GM12873 (cell line): ENCODE results near the gene RETNLB.

Source experiments
- TF ChIP-seq, protein P1 (sequence below): IDR thresholded peaks from 2 replicates; pipeline ENCODE4 v1.5.1; 2012; ENCODE audit warnings: low read depth, mild to moderate bottlenecking, moderate library complexity, low read length, control low read depth; ENCODE audit not compliant: insufficient read depth; ENCODE audit errors: missing control alignments

The RETNLB gene

GRCh38 chr3:108775649-108776048 is 18.4 kb upstream of the RETNLB start:
- TF ChIP-seq, protein P1, sequence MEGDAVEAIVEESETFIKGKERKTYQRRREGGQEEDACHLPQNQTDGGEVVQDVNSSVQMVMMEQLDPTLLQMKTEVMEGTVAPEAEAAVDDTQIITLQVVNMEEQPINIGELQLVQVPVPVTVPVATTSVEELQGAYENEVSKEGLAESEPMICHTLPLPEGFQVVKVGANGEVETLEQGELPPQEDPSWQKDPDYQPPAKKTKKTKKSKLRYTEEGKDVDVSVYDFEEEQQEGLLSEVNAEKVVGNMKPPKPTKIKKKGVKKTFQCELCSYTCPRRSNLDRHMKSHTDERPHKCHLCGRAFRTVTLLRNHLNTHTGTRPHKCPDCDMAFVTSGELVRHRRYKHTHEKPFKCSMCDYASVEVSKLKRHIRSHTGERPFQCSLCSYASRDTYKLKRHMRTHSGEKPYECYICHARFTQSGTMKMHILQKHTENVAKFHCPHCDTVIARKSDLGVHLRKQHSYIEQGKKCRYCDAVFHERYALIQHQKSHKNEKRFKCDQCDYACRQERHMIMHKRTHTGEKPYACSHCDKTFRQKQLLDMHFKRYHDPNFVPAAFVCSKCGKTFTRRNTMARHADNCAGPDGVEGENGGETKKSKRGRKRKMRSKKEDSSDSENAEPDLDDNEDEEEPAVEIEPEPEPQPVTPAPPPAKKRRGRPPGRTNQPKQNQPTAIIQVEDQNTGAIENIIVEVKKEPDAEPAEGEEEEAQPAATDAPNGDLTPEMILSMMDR: no peak

- TF ChIP-seq, protein P1: no peak
These were observed 10.0 kb upstream of the RETNLB start for GRCh38 chr3:108767253-108767652.

DNA sequence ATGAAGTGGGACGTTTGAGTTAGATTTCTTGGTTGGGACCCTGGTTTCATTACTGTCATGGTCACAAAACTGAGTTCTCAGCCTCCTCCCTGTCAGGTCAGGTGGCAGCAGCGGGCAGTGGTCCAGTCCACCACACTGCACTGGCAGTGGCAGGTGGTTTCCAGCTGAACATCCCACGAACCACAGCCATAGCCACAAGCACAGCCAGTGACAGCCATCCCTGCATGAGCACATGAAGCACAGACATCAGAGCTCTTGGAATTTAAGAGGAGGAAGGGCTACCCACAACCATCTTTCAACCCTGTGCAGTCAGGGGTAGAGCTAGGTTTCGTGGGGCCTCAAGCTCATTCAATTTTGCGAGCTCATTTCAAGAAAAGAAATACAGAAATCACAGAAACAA is 1.5 kb downstream of the RETNLB start:
- TF ChIP-seq, protein P1: no peak

- TF ChIP-seq, protein P1: no peak
These were observed 12.4 kb downstream of the RETNLB start for GRCh38 chr3:108744762-108745161.

- TF ChIP-seq, protein P1: no peak
These were observed 14.3 kb downstream of the RETNLB start for GRCh38 chr3:108742929-108743328.

GRCh38 chr3:108736821-108737220 is 20.4 kb downstream of the RETNLB start:
- TF ChIP-seq, protein P1: no peak

DNA sequence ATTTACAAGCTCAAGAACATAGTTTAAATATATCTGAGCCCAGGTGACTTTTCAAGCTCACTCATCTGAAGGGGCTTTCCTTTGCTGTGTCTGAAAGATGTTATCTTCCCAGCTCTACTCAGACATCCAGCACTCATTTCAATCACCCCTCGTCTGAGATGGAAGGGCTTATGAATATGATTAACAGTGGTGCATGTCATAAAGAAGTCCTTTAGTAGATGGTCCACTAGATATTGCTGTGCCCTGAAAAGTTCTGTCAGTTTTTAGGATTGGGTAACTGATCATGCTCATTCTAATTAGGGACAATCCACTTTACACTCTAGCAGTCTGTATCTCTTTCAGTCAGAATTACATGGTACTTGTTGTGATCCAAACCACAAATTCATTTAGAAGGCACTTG is 28.3 kb downstream of the RETNLB start:
- TF ChIP-seq, protein P1: no peak

DNA sequence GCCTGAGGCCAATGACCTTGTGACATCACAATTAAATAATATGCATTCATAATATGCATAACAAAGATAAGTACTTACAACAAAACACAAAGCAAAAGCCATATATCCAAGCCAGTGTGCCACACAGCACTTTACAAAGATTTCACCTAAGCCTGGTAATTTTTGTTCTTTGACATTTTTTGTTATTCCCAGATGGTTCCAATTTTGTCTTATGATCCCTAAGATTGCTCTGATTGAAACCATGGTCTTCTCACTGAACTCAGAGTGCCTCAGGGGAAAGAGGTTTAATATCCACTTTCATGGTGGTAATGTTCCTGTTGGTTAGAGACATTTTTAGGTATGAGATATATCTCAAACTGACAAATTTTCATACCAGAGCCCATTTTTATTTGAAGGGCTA is 29.1 kb downstream of the RETNLB start:
- TF ChIP-seq, protein P1: no peak
